ENCODE results near the gene NUDT22. TPM values are rescaled to one million over a fixed set of nuclear protein-coding genes. Genes with fewer than 3 reads are reported as not detected.
A peak's percentile ranks its signal among the peaks of the same experiment; 100 is the strongest.

Gene NUDT22
- total and polyA plus RNA-seq, 5 experiments from 2014 or later: 43.4 to 83.8 (median 50.4) TPM

DNA sequence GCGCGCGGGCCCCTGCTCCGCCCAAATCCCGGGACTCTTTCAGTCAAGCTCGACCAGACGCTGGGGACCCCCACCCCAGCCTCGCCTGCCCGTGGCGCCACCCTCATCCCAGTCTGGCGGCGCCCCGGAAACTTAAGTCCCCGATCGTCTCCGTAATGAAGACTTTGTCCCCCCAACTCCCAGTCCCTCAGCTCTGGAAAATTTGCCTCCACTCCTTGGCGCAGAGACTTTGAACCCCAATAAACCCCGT, 25.6 kb downstream of the NUDT22 start:
- peaks cover 12 to 33% (median 27%) of the 10 kb centered on the region in 4 donors for H3K4me1 Mint-ChIP-seq
- ATAC-seq: no peak
- H3K4me3 Mint-ChIP-seq: peak overlapping the region; percentile 82 to 93 (median 86)
- H3K27me3 Mint-ChIP-seq: no peaks in the 10 kb centered on the region
- H3K27ac Mint-ChIP-seq: peak overlapping the region in 7 of 10 donors; percentile 32 to 86 (median 76)
- H3K9me3 Mint-ChIP-seq: no peaks in the 10 kb centered on the region
- DNase-seq: no peak
- POLR2A ChIA-PET: interaction anchor here (0.8 to 13.8 kb wide), 8 partner anchors 9 to 66 kb away, joined by 3 to 176 read pairs (median 8); partner anchors contain the start of genes DNAJC4, FERMT3, FKBP2 and NUDT22
- H3K36me3 Mint-ChIP-seq: peaks cover 0 to 2% (median 0%) of the 10 kb centered on the region in 3 donors

- ATAC-seq (peak; percentile 7 to 9), DNase-seq (peak in 1 of 10 donors; percentile 29)
- H3K4me3 Mint-ChIP-seq: peak overlapping the region; percentile 82 to 93 (median 86)
- no peaks in the 10 kb centered on the region for H3K27me3 Mint-ChIP-seq
- H3K27ac Mint-ChIP-seq: peak overlapping the region in 9 of 10 donors; percentile 32 to 86 (median 76)
- no peaks in the 10 kb centered on the region for H3K9me3 Mint-ChIP-seq
- H3K4me1 Mint-ChIP-seq: peaks cover 9 to 30% (median 23%) of the 10 kb centered on the region in 4 donors
- H3K36me3 Mint-ChIP-seq: peaks cover 0 to 2% (median 0%) of the 10 kb centered on the region in 3 donors
- POLR2A ChIA-PET: interaction anchor here (0.8 to 13.8 kb wide), 9 partner anchors 9 to 65 kb away, joined by 3 to 176 read pairs (median 5); partner anchors contain the start of genes DNAJC4, FERMT3, FKBP2 and NUDT22
Observed at GRCh38 chr11:64252003-64252872, 26.2 kb downstream of the NUDT22 start.

DNA sequence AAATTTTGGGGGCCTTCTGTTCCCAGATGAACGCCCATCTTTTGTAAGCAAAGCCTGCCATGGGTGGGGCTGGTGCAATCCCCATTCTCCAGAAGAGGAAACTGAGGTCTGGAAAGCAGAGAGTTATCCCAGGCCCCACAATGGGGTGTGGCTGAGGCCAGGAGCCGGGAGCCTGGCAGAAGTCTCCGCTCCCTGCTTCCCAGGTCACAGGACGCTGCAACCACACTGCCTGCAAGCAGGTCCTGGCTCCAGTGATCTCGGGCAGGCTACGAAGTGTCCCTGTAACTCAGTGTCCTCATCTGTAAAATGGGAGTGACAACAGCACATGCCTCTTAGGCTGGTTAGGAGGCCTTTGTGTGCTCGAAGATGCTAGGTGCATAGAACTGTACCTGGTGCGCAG, 27.0 kb downstream of the NUDT22 start:
- H3K27me3 Mint-ChIP-seq: no peaks in the 10 kb centered on the region
- peaks cover 9 to 26% (median 17%) of the 10 kb centered on the region in 4 donors for H3K4me1 Mint-ChIP-seq
- ATAC-seq: no peak
- no peak for DNase-seq
- POLR2A ChIA-PET: interaction anchor here (1.5 to 13.8 kb wide), 5 partner anchors 10 to 47 kb away, joined by 5 to 176 read pairs (median 11); partner anchors contain the start of genes FERMT3 and FKBP2
- H3K9me3 Mint-ChIP-seq: no peaks in the 10 kb centered on the region
- H3K4me3 Mint-ChIP-seq: peak overlapping the region in 8 of 10 donors; percentile 12 to 93 (median 38)
- no peak overlapping the region for H3K27ac Mint-ChIP-seq
- H3K36me3 Mint-ChIP-seq: peaks cover 0 to 7% (median 0%) of the 10 kb centered on the region in 3 donors

DNA sequence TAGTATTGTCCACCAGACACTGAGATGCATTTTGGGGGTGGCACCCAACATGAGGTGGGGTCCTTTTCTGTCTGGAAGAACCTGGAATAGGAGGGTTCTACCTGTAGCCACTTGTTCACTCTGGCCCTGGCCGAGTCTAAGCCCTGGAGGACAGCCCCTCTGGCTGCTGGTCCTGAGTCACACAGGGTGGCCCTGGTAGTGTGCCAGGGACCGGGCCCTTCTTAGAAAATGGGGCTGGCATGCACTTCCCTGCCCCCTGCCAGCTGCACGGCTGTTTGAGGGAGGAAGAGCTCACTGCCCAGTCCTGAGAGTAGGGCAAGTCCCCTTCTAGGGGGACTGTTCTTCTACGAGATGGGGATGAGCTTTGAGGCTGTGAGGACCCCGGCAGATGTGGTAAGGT, 27.4 kb downstream of the NUDT22 start:
- POLR2A ChIA-PET: interaction anchor here (1.0 to 1.7 kb wide), 3 partner anchors 8 to 16 kb away, joined by 4 to 7 read pairs (median 6); no protein-coding TSS in a partner anchor
- peaks cover 0 to 7% (median 0%) of the 10 kb centered on the region in 3 donors for H3K36me3 Mint-ChIP-seq
- H3K4me3 Mint-ChIP-seq: peak overlapping the region in 7 of 10 donors; percentile 1 to 50 (median 37)
- no peak overlapping the region for H3K27ac Mint-ChIP-seq
- ATAC-seq (no peak), DNase-seq (no peak)
- H3K27me3 Mint-ChIP-seq: no peaks in the 10 kb centered on the region
- H3K4me1 Mint-ChIP-seq: peaks cover 9 to 24% (median 16%) of the 10 kb centered on the region in 4 donors
- no peaks in the 10 kb centered on the region for H3K9me3 Mint-ChIP-seq

DNA sequence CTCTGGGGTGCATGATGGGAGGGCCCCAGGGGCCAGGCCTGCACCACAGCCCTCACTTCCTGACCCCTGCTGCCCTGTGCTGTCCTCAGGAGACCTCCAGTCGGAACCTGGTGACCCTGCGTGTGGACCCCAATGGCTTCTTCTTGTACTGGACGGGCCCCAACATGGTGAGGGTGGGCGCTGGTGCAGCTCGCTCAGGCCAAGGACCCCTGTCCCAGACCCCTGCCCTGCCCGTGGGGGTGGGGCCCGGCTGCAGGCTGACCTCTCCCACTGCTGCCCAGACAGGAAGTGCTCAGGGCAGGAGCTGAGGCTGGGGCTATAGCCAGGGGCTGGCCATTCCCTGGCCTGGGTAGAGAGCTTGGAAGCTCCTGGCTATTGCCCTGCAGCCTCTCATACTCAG, 28.3 kb downstream of the NUDT22 start:
- POLR2A ChIA-PET: interaction anchor here (1.0 to 1.7 kb wide), 4 partner anchors 9 to 17 kb away, joined by 3 to 7 read pairs (median 5); no protein-coding TSS in a partner anchor
- no peak for ATAC-seq
- DNase-seq: no peak
- H3K4me1 Mint-ChIP-seq: peaks cover 9 to 24% (median 16%) of the 10 kb centered on the region in 4 donors
- H3K4me3 Mint-ChIP-seq: no peak overlapping the region
- H3K27ac Mint-ChIP-seq: no peak overlapping the region
- peaks cover 0 to 7% (median 2%) of the 10 kb centered on the region in 3 donors for H3K36me3 Mint-ChIP-seq
- no peaks in the 10 kb centered on the region for H3K27me3 Mint-ChIP-seq
- no peaks in the 10 kb centered on the region for H3K9me3 Mint-ChIP-seq

DNA sequence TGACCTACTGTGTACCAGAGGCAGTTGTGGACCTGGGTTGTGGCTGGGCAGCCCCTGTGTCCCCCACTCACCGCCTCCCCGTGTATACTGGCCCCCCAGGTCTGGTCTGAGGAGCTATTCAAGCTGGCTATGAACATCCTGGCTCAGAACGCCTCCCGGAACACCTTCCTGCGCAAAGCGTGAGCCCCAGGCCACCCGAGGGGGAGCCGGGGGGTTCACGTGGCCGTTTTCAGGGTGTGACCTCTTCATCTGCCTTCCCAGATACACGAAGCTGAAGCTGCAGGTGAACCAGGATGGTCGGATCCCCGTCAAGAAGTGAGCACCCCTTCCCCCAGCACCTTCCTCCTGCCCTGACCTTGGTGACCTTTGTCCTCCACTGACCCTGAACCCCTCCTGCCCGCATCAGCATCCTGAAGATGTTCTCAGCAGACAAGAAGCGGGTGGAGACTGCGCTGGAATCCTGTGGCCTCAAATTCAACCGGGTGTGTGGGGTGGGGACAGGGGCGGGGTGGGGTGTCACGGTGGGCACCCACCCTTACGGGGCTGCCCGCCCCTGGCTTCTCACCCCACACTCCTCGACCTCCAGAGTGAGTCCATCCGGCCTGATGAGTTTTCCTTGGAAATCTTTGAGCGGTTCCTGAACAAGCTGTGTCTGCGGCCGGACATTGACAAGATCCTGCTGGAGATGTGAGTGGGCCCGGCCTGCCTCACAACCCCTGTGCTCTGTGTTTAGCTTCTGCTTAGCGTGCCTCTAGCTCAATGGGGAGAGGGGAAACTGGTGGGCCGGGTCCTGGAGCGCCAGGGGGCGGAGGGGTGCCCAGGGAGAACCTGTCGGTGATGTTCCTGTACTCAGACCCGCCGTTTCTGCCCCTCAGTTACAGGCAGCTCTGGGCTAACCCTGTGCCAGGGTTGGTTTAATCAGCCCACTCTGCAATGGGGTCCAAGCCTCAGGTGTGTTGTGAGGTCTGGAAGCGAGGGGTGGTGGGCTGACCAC, 29.4 kb downstream of the NUDT22 start:
- ATAC-seq: no peak
- H3K27me3 Mint-ChIP-seq: no peaks in the 10 kb centered on the region
- peaks cover 0 to 7% (median 4%) of the 10 kb centered on the region in 3 donors for H3K36me3 Mint-ChIP-seq
- POLR2A ChIA-PET: interaction anchor here (0.9 to 1.6 kb wide), 4 partner anchors 10 to 26 kb away, joined by 3 to 7 read pairs (median 4); no protein-coding TSS in a partner anchor
- DNase-seq: no peak
- H3K4me1 Mint-ChIP-seq: peaks cover 9 to 20% (median 14%) of the 10 kb centered on the region in 4 donors
- no peaks in the 10 kb centered on the region for H3K9me3 Mint-ChIP-seq
- H3K27ac Mint-ChIP-seq: peak overlapping the region in 1 of 10 donors; percentile 78
- H3K4me3 Mint-ChIP-seq: no peak overlapping the region

- POLR2A ChIA-PET: interaction anchor here (0.9 to 3.1 kb wide), 4 partner anchors 9 to 26 kb away, joined by 3 to 13 read pairs (median 4); partner anchors contain the start of gene PPP1R14B
- H3K4me3 Mint-ChIP-seq: no peak overlapping the region
- no peaks in the 10 kb centered on the region for H3K27me3 Mint-ChIP-seq
- H3K4me1 Mint-ChIP-seq: peaks cover 7 to 15% (median 9%) of the 10 kb centered on the region in 4 donors
- H3K36me3 Mint-ChIP-seq: peaks cover 0 to 7% (median 4%) of the 10 kb centered on the region in 3 donors
- H3K27ac Mint-ChIP-seq: no peak overlapping the region
- DNase-seq (no peak), ATAC-seq (no peak)
- H3K9me3 Mint-ChIP-seq: no peaks in the 10 kb centered on the region
Observed at GRCh38 chr11:64256300-64256699, 30.2 kb downstream of the NUDT22 start.

GRCh38 chr11:64258356-64258755, 32.3 kb downstream of the NUDT22 start:
- H3K4me1 Mint-ChIP-seq: peaks cover 0 to 6% (median 1%) of the 10 kb centered on the region in 4 donors
- H3K4me3 Mint-ChIP-seq: no peak overlapping the region
- no peak overlapping the region for H3K27ac Mint-ChIP-seq
- DNase-seq (no peak), ATAC-seq (no peak)
- H3K9me3 Mint-ChIP-seq: no peaks in the 10 kb centered on the region
- H3K36me3 Mint-ChIP-seq: peaks cover 0 to 7% (median 4%) of the 10 kb centered on the region in 3 donors
- no peaks in the 10 kb centered on the region for H3K27me3 Mint-ChIP-seq
- POLR2A ChIA-PET: interaction anchor here (0.7 to 3.1 kb wide), 2 partner anchors 10 to 13 kb away, joined by 3 to 13 read pairs; no protein-coding TSS in a partner anchor

DNA sequence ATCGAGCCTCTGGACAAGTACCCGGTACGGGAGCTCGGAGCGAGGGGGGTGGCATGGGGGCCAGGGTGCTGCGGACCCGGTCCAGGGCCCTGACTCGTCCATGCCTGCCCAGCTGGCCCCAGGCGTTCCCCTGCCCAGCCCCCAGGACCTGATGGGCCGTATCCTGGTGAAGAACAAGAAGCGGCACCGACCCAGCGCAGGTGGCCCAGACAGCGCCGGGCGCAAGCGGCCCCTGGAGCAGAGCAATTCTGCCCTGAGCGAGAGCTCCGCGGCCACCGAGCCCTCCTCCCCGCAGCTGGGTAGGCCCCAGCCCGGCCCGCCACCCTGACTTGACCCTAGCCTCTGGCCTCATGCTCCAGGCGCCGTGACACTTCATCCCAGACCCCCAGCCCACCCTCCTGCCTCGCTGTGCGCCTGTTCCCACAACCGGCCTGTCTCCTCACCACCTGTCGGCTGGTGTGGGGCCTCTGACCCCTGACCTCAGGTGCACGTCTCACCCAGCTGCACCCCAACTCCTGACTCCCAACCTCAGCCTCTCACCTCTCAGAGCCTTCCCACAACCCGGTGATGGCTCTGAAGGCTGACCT, 33.0 kb downstream of the NUDT22 start:
- DNase-seq (peak in 1 of 10 donors; percentile 63), ATAC-seq (no peak)
- Mint-ChIP-seq H3K36me3 (peaks cover 0 to 7% (median 4%) of the 10 kb centered on the region in 3 donors), H3K4me3 (no peak overlapping the region), H3K27me3 (no peaks in the 10 kb centered on the region), H3K27ac (peak overlapping the region in 1 of 10 donors; percentile 70), H3K4me1 (peaks cover 0 to 4% (median 0%) of the 10 kb centered on the region in 4 donors), H3K9me3 (no peaks in the 10 kb centered on the region)
- POLR2A ChIA-PET: interaction anchor here (1.4 to 3.1 kb wide), 2 partner anchors 9 to 15 kb away, joined by 3 to 13 read pairs; no protein-coding TSS in a partner anchor

- Mint-ChIP-seq H3K27ac (peak overlapping the region in 2 of 10 donors; percentile 59 to 70), H3K27me3 (no peaks in the 10 kb centered on the region), H3K4me1 (peaks cover 0 to 4% (median 0%) of the 10 kb centered on the region in 4 donors), H3K36me3 (peaks cover 0 to 7% (median 4%) of the 10 kb centered on the region in 3 donors), H3K9me3 (no peaks in the 10 kb centered on the region), H3K4me3 (peak overlapping the region in 1 of 10 donors; percentile 41)
- DNase-seq (no peak), ATAC-seq (no peak)
- POLR2A ChIA-PET: interaction anchor here (1.4 to 3.1 kb wide), 2 partner anchors 9 to 16 kb away, joined by 3 to 13 read pairs; no protein-coding TSS in a partner anchor
Observed at GRCh38 chr11:64259533-64260067, 33.5 kb downstream of the NUDT22 start.

- Mint-ChIP-seq H3K9me3 (no peaks in the 10 kb centered on the region), H3K4me1 (peaks cover 0 to 4% (median 0%) of the 10 kb centered on the region in 4 donors), H3K36me3 (peaks cover 0 to 7% (median 4%) of the 10 kb centered on the region in 3 donors), H3K27ac (peak overlapping the region in 1 of 10 donors; percentile 21), H3K27me3 (no peaks in the 10 kb centered on the region), H3K4me3 (no peak overlapping the region)
- POLR2A ChIA-PET: interaction anchor here (0.7 kb wide), 1 partner anchor 54 kb away, joined by 5 read pairs; no protein-coding TSS in a partner anchor
- ATAC-seq: no peak
- DNase-seq: no peak
Observed at GRCh38 chr11:64260147-64260708, 34.2 kb downstream of the NUDT22 start.
